ENCODE results near the gene TYSND1. TPM values are rescaled to one million over a fixed set of nuclear protein-coding genes. Genes with fewer than 3 reads are reported as not detected.

Gene TYSND1
- total and polyA plus RNA-seq, 12 donors, result 4.1 to 33.1 (median 18.0) TPM

- peaks cover 0 to 33% of the 10 kb centered on the region in 2 donors for H3K36me3 ChIP-seq (replicated peaks in 1 of 2)
- H3K27me3 ChIP-seq, result no peaks in the 10 kb centered on the region
- peaks cover 17 to 23% of the 10 kb centered on the region in 2 donors for H3K4me1 ChIP-seq (replicated peaks in 1 of 2)
- intact Hi-C loops (cut with DNase I), result no loop called here
- H3K27ac ChIP-seq, result peak overlapping the region; percentile 81 to 96 (median 86)
- WGBS, 4 donors, result 23 to 32% (median 28%) methylated on average over 2 of the region's 2 CpGs
- peak overlapping the region in 2 of 4 donors; percentile 13 to 74 for H3K4me3 ChIP-seq
- no peak for DNase-seq
- H3K9me3 ChIP-seq (replicated peaks in 1 of 3), result no peaks in the 10 kb centered on the region
- no peak for TF ChIP-seq CTCF (IDR thresholded peaks at IDR 0.05)
- no peak for TF ChIP-seq POLR2A (IDR thresholded peaks at IDR 0.05)
These were observed 742 bp upstream of the TYSND1 start for GRCh38 chr10:70147259-70147625.

GRCh38 chr10:70145666-70146488 is 623 bp downstream of the TYSND1 start:
- TF ChIP-seq POLR2A (IDR thresholded peaks at IDR 0.05), result peak; percentile 14 to 21
- peak in 5 of 6 experiments; percentile 35 to 72 (median 51) for TF ChIP-seq CTCF (IDR thresholded peaks at IDR 0.05)
- DNase-seq, result peak; percentile 64 to 81 (median 72)
- intact Hi-C loops (cut with DNase I), result no loop called here
- WGBS, 4 donors, result 0 to 1% (median 1%) methylated on average over 9 to 98 of the region's 98 CpGs
- H3K4me1 ChIP-seq (replicated peaks in 1 of 2), result peaks cover 18 to 23% of the 10 kb centered on the region in 2 donors
- peak overlapping the region in 3 of 4 donors; percentile 36 to 74 (median 56) for H3K4me3 ChIP-seq
- peak overlapping the region; percentile 81 to 96 (median 86) for H3K27ac ChIP-seq
- no peaks in the 10 kb centered on the region for H3K9me3 ChIP-seq (replicated peaks in 1 of 3)
- no peaks in the 10 kb centered on the region for H3K27me3 ChIP-seq
- peaks cover 0 to 21% of the 10 kb centered on the region in 2 donors for H3K36me3 ChIP-seq (replicated peaks in 1 of 2)

DNA sequence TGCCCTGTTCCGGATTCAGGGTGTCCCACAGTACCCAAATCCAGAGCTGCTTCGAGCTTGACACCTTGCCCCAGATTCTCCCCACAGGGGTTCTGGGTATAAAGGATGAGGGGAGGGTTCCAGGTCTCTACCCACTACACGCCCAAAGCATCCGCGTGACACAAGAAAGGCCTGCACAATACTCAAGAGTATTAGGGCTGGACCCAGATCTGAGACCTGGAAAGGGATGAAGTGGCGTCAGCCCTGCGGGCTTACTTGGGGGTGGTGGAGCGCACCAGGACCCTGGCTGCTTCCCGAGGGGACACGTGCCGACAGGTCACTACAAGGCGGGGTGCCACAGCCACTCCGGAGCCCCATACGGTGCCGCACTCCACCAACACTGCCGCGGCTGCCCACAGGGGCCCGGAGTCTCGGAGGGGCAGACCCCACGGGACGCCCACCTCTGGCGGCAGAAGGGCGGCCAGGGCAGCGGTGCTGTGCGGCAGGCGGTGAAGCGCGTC is 1.3 kb downstream of the TYSND1 start:
- Histone ChIP-seq H3K4me1 (replicated peaks in 1 of 2) (peaks cover 22 to 23% of the 10 kb centered on the region in 2 donors), H3K9me3 (replicated peaks in 1 of 3) (no peaks in the 10 kb centered on the region), H3K4me3 (peak overlapping the region in 3 of 4 donors; percentile 20 to 74 (median 56)), H3K36me3 (replicated peaks in 1 of 2) (peaks cover 0 to 14% of the 10 kb centered on the region in 2 donors), H3K27me3 (no peaks in the 10 kb centered on the region), H3K27ac (peak overlapping the region in 3 of 5 donors; percentile 81 to 96 (median 92))
- 10 to 35% (median 15%) methylated on average over 5 to 28 of the region's 28 CpGs for WGBS, 4 donors
- TF ChIP-seq POLR2A (IDR thresholded peaks at IDR 0.05) (no peak), CTCF (IDR thresholded peaks at IDR 0.05) (no peak)
- peak in 4 of 7 donors; percentile 24 to 45 (median 31) for DNase-seq
- intact Hi-C loops (cut with DNase I), result no loop called here

DNA sequence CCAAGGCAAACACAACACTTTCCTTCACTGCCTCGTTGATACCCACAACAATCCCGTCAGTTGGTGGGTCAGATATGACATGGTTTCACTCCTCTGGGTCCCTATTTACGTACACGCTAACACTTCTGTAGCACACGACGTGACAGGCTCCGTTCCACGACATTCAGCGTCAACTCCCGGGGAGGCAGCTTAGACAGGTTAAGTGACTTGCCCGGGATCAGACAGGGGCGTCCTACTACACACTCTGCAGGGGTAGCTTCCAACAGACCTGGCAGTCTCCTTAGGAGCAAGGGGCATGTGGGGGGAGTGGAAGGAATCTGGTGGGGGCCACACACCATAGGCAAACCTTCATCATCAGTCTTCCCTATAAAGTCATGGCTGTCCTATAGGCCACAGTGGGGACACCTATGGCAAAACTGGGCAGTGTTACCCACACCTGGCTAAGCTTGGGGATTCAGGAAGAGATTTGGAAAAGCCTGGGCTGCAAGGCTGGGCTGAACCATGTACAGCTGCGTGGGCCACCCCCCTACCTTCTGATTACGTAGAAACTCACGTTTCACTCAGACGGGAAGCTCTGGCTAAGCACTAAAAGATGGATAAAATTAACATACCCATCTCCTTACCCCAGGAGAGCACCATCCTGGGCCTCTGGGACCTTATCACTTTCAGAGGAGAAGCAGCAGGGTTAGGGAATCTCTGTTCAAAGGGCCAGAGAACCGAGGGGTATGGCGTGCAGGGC is 2.0 kb downstream of the TYSND1 start:
- intact Hi-C loops (cut with DNase I), result no loop called here
- Histone ChIP-seq H3K9me3 (replicated peaks in 1 of 3) (no peaks in the 10 kb centered on the region), H3K27ac (no peak overlapping the region), H3K36me3 (replicated peaks in 1 of 2) (peaks cover 0 to 13% of the 10 kb centered on the region in 2 donors), H3K4me1 (replicated peaks in 1 of 2) (peaks cover 22 to 23% of the 10 kb centered on the region in 2 donors), H3K4me3 (peak overlapping the region in 1 of 4 donors; percentile 56), H3K27me3 (no peaks in the 10 kb centered on the region)
- WGBS, 4 donors, result 83 to 86% (median 84%) methylated on average over 17 to 18 of the region's 18 CpGs
- no peak for DNase-seq
- TF ChIP-seq CTCF (IDR thresholded peaks at IDR 0.05) (no peak), POLR2A (IDR thresholded peaks at IDR 0.05) (no peak)

Data from adrenal gland (tissue), 12 donors.